GM12878 (cell line): ENCODE measurements around the gene GAL3ST2. TPM values are rescaled to one million over a fixed set of nuclear protein-coding genes. Genes with fewer than 3 reads are reported as not detected.

ENCODE experiments used
- CUX1 ChIP-seq: IDR thresholded peaks from 2 replicates; pipeline ENCODE4 v1.6.1; 2012; ENCODE audit warnings: improper control_type of control experiment, low read depth, low read length; ENCODE audit not compliant: insufficient replicate concordance
- EGR1 ChIP-seq, 2 experiments: IDR thresholded peaks; 1 replicate in 1 of 2; 2 replicates in 1 of 2; pipeline ENCODE4 v1.6.1; 2011 to 2012; ENCODE audit warnings: low read depth in 2 of 2, low read length in 2 of 2, borderline replicate concordance in 1 of 2, mild to moderate bottlenecking in 1 of 2, moderate library complexity in 1 of 2
- FOXM1 ChIP-seq: IDR thresholded peaks from 2 replicates; pipeline ENCODE4 v1.6.1; 2012; ENCODE audit warnings: low read depth, mild to moderate bottlenecking, inconsistent platforms, low read length, moderate library complexity
- JUND ChIP-seq: IDR thresholded peaks from 2 replicates; pipeline ENCODE4 v1.6.1; 2012; ENCODE audit warnings: low read depth, mild to moderate bottlenecking, low read length, improper control_type of control experiment, moderate library complexity
- NR2F1 ChIP-seq: fragments of 450-650 bp; conservative IDR thresholded peaks from 2 replicates; pipeline ENCODE4 v1.6.1; 2017; ENCODE audit warnings: mild to moderate bottlenecking
- POLR2A ChIP-seq: IDR thresholded peaks from 2 replicates; pipeline ENCODE4 v1.6.1; 2011; ENCODE audit warnings: low read depth, mild to moderate bottlenecking, low read length
- POLR2AphosphoS5 ChIP-seq: IDR thresholded peaks from 2 replicates; pipeline ENCODE4 v1.6.1; 2011; ENCODE audit warnings: mild to moderate bottlenecking, low read length, inconsistent platforms
- polyA plus RNA-seq, 11 experiments: library from polyadenylated mRNA; depleted of rRNA in 4 of 11; unstranded in 6 of 11; stranded (reverse) in 5 of 11; fragments of >200 nt; fragmentation: Nextera tagmentation in 4 of 11; fragmentation: Illumina TruSeq in 1 of 11; extraction: Ambion mirVana in 4 of 11; extraction: Trizol in 1 of 11; gene quantifications; 1 replicate in 1 of 11; 2 replicates in 10 of 11; pipeline versions ENCODE4 v1.2.1 to v1.2.3, GENCODE V29; 2011 to 2016; ENCODE audit warnings: inconsistent platforms in 2 of 11, missing spikeins in 2 of 11, low read depth in 1 of 11
- total RNA-seq, 4 experiments: library from RNA; depleted of rRNA in 3 of 4; stranded (reverse); fragments of >200 nt in 3 of 4; fragmentation: Illumina TruSeq in 1 of 4; extraction: Trizol in 1 of 4; gene quantifications; 2 replicates each; pipeline versions ENCODE4 v1.2.1 to v1.2.3, GENCODE V29; 2013 to 2021
- TF ChIP-seq, protein P1 (sequence below): IDR thresholded peaks from 2 replicates; pipeline ENCODE4 v1.6.1; 2011; ENCODE audit warnings: mild to moderate bottlenecking, low read depth, low read length, moderate library complexity; ENCODE audit not compliant: insufficient replicate concordance

Gene GAL3ST2
- total and polyA plus RNA-seq, 10 of the 15 experiments (the other 5 are each of a cell fraction or from before 2014, with no cell fraction given): 0.09 to 0.36 (median 0.11) TPM; not detected in 7

DNA sequence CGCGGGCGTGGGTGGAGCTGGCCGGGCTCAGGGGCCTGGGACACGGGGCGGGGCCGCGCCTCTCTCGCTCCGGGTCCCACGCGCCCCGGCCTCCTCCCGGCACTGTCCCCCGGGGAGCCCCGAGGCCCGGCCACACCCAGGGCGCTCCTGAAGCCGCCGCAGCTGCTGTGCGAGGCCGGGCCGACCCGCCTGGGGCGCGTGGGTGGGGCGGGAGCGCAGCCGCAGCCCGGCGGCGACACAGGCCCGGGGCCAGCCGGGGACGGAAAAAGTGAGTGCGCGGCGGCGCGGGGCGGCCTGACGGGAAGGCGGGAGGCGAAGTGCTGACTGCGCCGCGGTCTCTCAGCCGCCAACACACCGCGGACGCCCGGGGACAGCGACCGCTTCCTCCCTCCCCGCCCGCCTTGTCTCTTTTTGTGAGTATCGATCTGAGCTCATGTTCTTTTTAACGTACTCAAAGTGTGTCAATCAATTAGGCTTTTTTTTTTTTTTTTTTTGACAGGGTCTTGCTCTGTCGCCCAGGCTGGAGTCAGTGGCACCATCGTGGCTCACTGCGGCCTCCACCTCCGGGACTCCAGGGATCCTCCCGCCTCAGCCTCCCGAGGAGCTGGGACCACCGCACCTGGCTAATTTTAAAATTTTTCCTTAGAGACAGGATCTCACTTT lies 67.6 kb downstream of the GAL3ST2 start (continued):
- TF ChIP-seq CUX1 (peak; percentile 66), POLR2AphosphoS5 (no peak), POLR2A (peak; percentile 67), EGR1 (IDR thresholded peaks at IDR 0.05; ENCODE audit: borderline replicate concordance in 1 of 2, low read depth in 2 of 2, low read length in 2 of 2) (peak in 1 of 2 experiments; percentile 89; a peak in 2 of 3 replicates), NR2F1 (peak; percentile 81), JUND (peak; percentile 44; the same call in 1 of the 2 replicates), FOXM1 (no peak)
- TF ChIP-seq, protein P1, sequence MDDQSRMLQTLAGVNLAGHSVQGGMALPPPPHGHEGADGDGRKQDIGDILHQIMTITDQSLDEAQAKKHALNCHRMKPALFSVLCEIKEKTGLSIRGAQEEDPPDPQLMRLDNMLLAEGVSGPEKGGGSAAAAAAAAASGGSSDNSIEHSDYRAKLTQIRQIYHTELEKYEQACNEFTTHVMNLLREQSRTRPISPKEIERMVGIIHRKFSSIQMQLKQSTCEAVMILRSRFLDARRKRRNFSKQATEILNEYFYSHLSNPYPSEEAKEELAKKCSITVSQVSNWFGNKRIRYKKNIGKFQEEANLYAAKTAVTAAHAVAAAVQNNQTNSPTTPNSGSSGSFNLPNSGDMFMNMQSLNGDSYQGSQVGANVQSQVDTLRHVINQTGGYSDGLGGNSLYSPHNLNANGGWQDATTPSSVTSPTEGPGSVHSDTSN: peak; percentile 70
